Stimulated activated naive B cell treated with anti-CD40 and anti-IgM and Interleukin-4, amounts not matched to agents 10 μg/mL and 1 μg/mL and 100 μg/mL, for 72 hours (primary cell): ENCODE measurements around the gene PSMA6.
"Not testable (repeated sequence)": the region's sequence is repeated elsewhere in the genome, so short reads cannot be mapped to it uniquely, and the experiment has no call there.

ENCODE experiments used
- ATAC-seq, 2 donors: fragments of 150-1000 bp; cut with Tn5 transposase; replicated peaks; 2 replicates each; pipeline ENCODE4 v1.10.0; 2021; ENCODE audit warnings: moderate library complexity in 1 of 2
- DNase-seq: peaks from one replicate; pipeline ENCODE4 v3.0.0; 2021
- H3K27ac Mint-ChIP-seq: one replicate; pipeline ENCODE4 v1.8.0; 2022; ENCODE audit warnings: mild to moderate bottlenecking, mixed read lengths
- H3K27me3 Mint-ChIP-seq, 2 donors: one replicate each; pipeline ENCODE4 v1.8.0; 2022; ENCODE audit warnings: mixed read lengths in 2 of 2
- H3K36me3 Mint-ChIP-seq, 2 donors: one replicate each; pipeline ENCODE4 v1.8.0; 2022; ENCODE audit warnings: mixed read lengths in 2 of 2, mild to moderate bottlenecking in 1 of 2
- H3K4me1 Mint-ChIP-seq, 2 donors: one replicate each; pipeline ENCODE4 v1.8.0; 2022; ENCODE audit warnings: mixed read lengths in 2 of 2, mild to moderate bottlenecking in 1 of 2
- H3K4me3 Mint-ChIP-seq, 2 donors: one replicate each; pipeline ENCODE4 v1.8.0; 2022; ENCODE audit warnings: mild to moderate bottlenecking in 2 of 2, mixed read lengths in 2 of 2, moderate library complexity in 1 of 2
- H3K9me3 Mint-ChIP-seq, 2 donors: one replicate each; pipeline ENCODE4 v1.8.0; 2022; ENCODE audit warnings: mixed read lengths in 2 of 2, mild to moderate bottlenecking in 1 of 2

PSMA6 gene

GRCh38 chr14:35292051-35292769 lies at the start of gene PSMA6:
PSMA6 (plus strand) TSS chr14:35292382; CDS start chr14:35292477, 95 bp downstream.
- Mint-ChIP-seq H3K4me1 (peaks cover 26 to 51% of the 10 kb centered on the region in 2 donors), H3K4me3 (peak within 1 kb of the TSS; percentile 91 to 99), H3K27ac (peak within 1 kb of the TSS; percentile 97), H3K36me3 (peaks cover 3 to 19% of the 10 kb centered on the region in 2 donors), H3K9me3 (no peaks in the 10 kb centered on the region), H3K27me3 (no peaks in the 10 kb centered on the region)
- DNase-seq (peak; percentile 99), ATAC-seq (peak; percentile 85 to 91)

- Mint-ChIP-seq H3K27me3 (no peaks in the 10 kb centered on the region), H3K9me3 (no peaks in the 10 kb centered on the region), H3K27ac (no peak overlapping the region), H3K4me1 (peaks cover 5 to 19% of the 10 kb centered on the region in 2 donors), H3K36me3 (peaks cover 5 to 9% of the 10 kb centered on the region in 2 donors), H3K4me3 (no peak overlapping the region)
- DNase-seq (no peak), ATAC-seq (no peak)
Observed at GRCh38 chr14:35242599-35243311, 49.4 kb upstream of the PSMA6 start.

GRCh38 chr14:35243956-35244355 lies 48.2 kb upstream of the PSMA6 start:
- no peaks in the 10 kb centered on the region for H3K9me3 Mint-ChIP-seq
- no peaks in the 10 kb centered on the region for H3K27me3 Mint-ChIP-seq
- H3K27ac Mint-ChIP-seq = no peak overlapping the region
- peaks cover 5 to 9% of the 10 kb centered on the region in 2 donors for H3K36me3 Mint-ChIP-seq
- DNase-seq (no peak), ATAC-seq (no peak)
- peaks cover 9 to 24% of the 10 kb centered on the region in 2 donors for H3K4me1 Mint-ChIP-seq
- H3K4me3 Mint-ChIP-seq = no peak overlapping the region

GRCh38 chr14:35244542-35244941 lies 47.6 kb upstream of the PSMA6 start:
- Mint-ChIP-seq H3K4me3 (no peak overlapping the region), H3K27me3 (no peaks in the 10 kb centered on the region), H3K4me1 (peaks cover 9 to 24% of the 10 kb centered on the region in 2 donors), H3K9me3 (no peaks in the 10 kb centered on the region), H3K36me3 (peaks cover 3 to 5% of the 10 kb centered on the region in 2 donors), H3K27ac (no peak overlapping the region)
- no peak for ATAC-seq
- DNase-seq = no peak

GRCh38 chr14:35245051-35245450 lies 47.1 kb upstream of the PSMA6 start:
- peaks cover 3 to 5% of the 10 kb centered on the region in 2 donors for H3K36me3 Mint-ChIP-seq
- H3K9me3 Mint-ChIP-seq = no peaks in the 10 kb centered on the region
- DNase-seq (no peak), ATAC-seq (no peak)
- no peak overlapping the region for H3K4me3 Mint-ChIP-seq
- H3K27me3 Mint-ChIP-seq = no peaks in the 10 kb centered on the region
- H3K27ac Mint-ChIP-seq = no peak overlapping the region
- peaks cover 9 to 24% of the 10 kb centered on the region in 2 donors for H3K4me1 Mint-ChIP-seq

GRCh38 chr14:35247777-35248475 lies 44.3 kb upstream of the PSMA6 start:
- DNase-seq = no peak
- no peak overlapping the region for H3K4me3 Mint-ChIP-seq
- no peaks in the 10 kb centered on the region for H3K9me3 Mint-ChIP-seq
- no peak overlapping the region for H3K27ac Mint-ChIP-seq
- H3K27me3 Mint-ChIP-seq = no peaks in the 10 kb centered on the region
- peaks cover 4 to 15% of the 10 kb centered on the region in 2 donors for H3K36me3 Mint-ChIP-seq
- no peak for ATAC-seq
- H3K4me1 Mint-ChIP-seq = peaks cover 17 to 30% of the 10 kb centered on the region in 2 donors

GRCh38 chr14:35248476-35248788 lies 43.8 kb upstream of the PSMA6 start:
- ATAC-seq = no peak
- no peak overlapping the region for H3K27ac Mint-ChIP-seq

GRCh38 chr14:35250319-35250718 lies 41.9 kb upstream of the PSMA6 start:
- Mint-ChIP-seq H3K36me3 (peaks cover 11 to 21% of the 10 kb centered on the region in 2 donors), H3K27me3 (no peaks in the 10 kb centered on the region), H3K27ac (no peak overlapping the region), H3K9me3 (no peaks in the 10 kb centered on the region), H3K4me3 (no peak overlapping the region), H3K4me1 (peaks cover 28 to 40% of the 10 kb centered on the region in 2 donors)
- DNase-seq = no peak
- no peak for ATAC-seq

More at GRCh38 chr14:35248476-35248788, 43.8 kb upstream of the PSMA6 start:
- Mint-ChIP-seq H3K4me1 (peaks cover 17 to 30% of the 10 kb centered on the region in 2 donors), H3K4me3 (no peak overlapping the region), H3K36me3 (peaks cover 4 to 15% of the 10 kb centered on the region in 2 donors), H3K27me3 (no peaks in the 10 kb centered on the region), H3K9me3 (no peaks in the 10 kb centered on the region)
- DNase-seq = no peak

- no peak for ATAC-seq
- H3K4me3 Mint-ChIP-seq = no peak overlapping the region
- peaks cover 11 to 25% of the 10 kb centered on the region in 2 donors for H3K36me3 Mint-ChIP-seq
- no peak for DNase-seq
- H3K27ac Mint-ChIP-seq = no peak overlapping the region
- peaks cover 30 to 35% of the 10 kb centered on the region in 2 donors for H3K4me1 Mint-ChIP-seq
- no peaks in the 10 kb centered on the region for H3K9me3 Mint-ChIP-seq
- no peaks in the 10 kb centered on the region for H3K27me3 Mint-ChIP-seq
Observed at GRCh38 chr14:35252451-35252868, 39.7 kb upstream of the PSMA6 start.

- DNase-seq, H3K9me3 Mint-ChIP-seq, H3K27me3 Mint-ChIP-seq, ATAC-seq, H3K4me3 Mint-ChIP-seq: not testable (repeated sequence)
- H3K4me1 Mint-ChIP-seq = peaks cover 30 to 35% of the 10 kb centered on the region in 2 donors
- peaks cover 11 to 28% of the 10 kb centered on the region in 2 donors for H3K36me3 Mint-ChIP-seq
- H3K27ac Mint-ChIP-seq = peak overlapping the region; percentile 33
Observed at GRCh38 chr14:35253056-35253455, 39.1 kb upstream of the PSMA6 start.

GRCh38 chr14:35254034-35254622 lies 38.1 kb upstream of the PSMA6 start:
- H3K4me3 Mint-ChIP-seq = peak overlapping the region in 1 of 2 donors; percentile 33
- not testable (repeated sequence) for H3K9me3 Mint-ChIP-seq, H3K27me3 Mint-ChIP-seq, DNase-seq, ATAC-seq
- peaks cover 11 to 28% of the 10 kb centered on the region in 2 donors for H3K36me3 Mint-ChIP-seq
- H3K27ac Mint-ChIP-seq = peak overlapping the region; percentile 85
- peaks cover 26 to 37% of the 10 kb centered on the region in 2 donors for H3K4me1 Mint-ChIP-seq

GRCh38 chr14:35254736-35255135 lies 37.4 kb upstream of the PSMA6 start:
- Mint-ChIP-seq H3K4me1 (peaks cover 26 to 37% of the 10 kb centered on the region in 2 donors), H3K4me3 (peak overlapping the region; percentile 18 to 33), H3K27ac (peak overlapping the region; percentile 85), H3K27me3 (no peaks in the 10 kb centered on the region), H3K36me3 (peaks cover 11 to 28% of the 10 kb centered on the region in 2 donors), H3K9me3 (no peaks in the 10 kb centered on the region)
- ATAC-seq (peak; percentile 93 to 95), DNase-seq (peak; percentile 66)

- Mint-ChIP-seq H3K9me3 (peaks cover 0 to 2% of the 10 kb centered on the region in 2 donors), H3K27me3 (no peaks in the 10 kb centered on the region), H3K4me3 (no peak overlapping the region), H3K36me3 (peaks cover 17 to 27% of the 10 kb centered on the region in 2 donors), H3K27ac (no peak overlapping the region), H3K4me1 (peaks cover 23 to 37% of the 10 kb centered on the region in 2 donors)
- no peak for ATAC-seq
- DNase-seq = no peak
Observed at GRCh38 chr14:35255711-35256110, 36.5 kb upstream of the PSMA6 start.

GRCh38 chr14:35257809-35258208 lies 34.4 kb upstream of the PSMA6 start:
- Mint-ChIP-seq H3K4me1 (peaks cover 18 to 36% of the 10 kb centered on the region in 2 donors), H3K36me3 (peaks cover 16 to 25% of the 10 kb centered on the region in 2 donors), H3K4me3 (no peak overlapping the region), H3K27me3 (no peaks in the 10 kb centered on the region), H3K27ac (no peak overlapping the region), H3K9me3 (peaks cover 0 to 3% of the 10 kb centered on the region in 2 donors)
- ATAC-seq (no peak), DNase-seq (no peak)
